ENCODE measurements around the gene CHCHD6. TPM values are rescaled to one million over a fixed set of nuclear protein-coding genes. Genes with fewer than 3 reads are reported as not detected.
A peak's percentile ranks its signal among the peaks of the same experiment; 100 is the strongest.

Gene CHCHD6
- polyA plus RNA-seq, 3 donors, result 16.0 to 23.8 (median 21.9) TPM

DNA sequence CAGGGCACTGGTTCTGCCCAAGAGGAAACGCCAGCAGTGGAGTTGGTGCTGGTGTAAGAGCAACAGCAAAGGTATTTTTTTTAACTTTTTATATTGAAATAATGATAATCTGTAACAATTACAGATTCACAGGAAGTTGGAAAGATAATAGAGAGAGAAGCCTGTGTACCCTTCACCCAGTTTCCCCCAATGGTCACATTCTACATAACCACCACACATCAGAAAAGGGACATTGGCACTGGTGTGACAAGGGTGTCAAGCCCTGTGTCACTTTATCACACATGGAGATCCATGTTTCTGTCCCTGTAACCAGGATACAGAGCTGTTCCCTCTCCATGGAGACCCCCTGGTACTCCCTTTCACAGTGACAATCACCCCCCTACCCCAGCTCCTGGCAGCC lies 269.8 kb downstream of the CHCHD6 start:
- no peak for DNase-seq

DNA sequence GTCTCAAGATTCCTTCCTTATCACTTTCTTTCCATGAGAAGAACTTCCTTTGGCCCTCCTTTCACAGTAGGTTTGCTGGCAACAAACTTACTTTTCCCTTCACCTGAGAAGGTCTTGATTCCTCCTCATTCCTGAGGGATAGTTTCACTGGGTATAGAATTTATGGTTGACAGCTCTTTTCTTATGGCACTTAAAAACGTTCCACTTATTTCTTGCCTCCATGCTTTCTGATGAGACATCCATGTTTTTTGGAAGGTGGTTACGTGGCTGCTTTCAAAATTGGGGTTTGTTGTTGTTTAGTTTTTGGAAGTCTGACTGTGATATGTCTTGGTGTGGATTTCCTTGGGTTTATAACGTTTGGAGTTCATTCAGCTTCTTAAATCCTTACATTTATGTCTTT lies 270.7 kb downstream of the CHCHD6 start:
- no peak for DNase-seq

DNA sequence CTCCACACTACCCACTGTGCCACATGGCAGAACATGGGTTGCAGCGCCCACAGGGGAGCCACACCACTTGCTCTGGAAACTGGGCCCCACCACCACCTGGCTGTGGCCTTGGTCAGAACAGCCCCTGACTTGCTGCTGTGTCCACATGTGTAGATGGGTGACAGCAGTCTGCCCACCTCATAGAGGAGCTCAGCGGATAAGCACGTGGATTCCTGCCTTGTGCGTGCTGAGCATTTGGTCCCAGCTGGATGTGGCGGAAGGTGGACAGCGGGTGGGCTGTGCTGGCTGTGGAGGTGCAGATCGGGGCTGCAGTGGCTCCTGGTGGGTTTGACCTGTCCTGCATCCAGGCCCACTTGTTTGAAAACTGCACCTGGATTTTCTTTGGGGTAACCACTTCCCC lies 272.9 kb downstream of the CHCHD6 start:
- no peak for DNase-seq

DNA sequence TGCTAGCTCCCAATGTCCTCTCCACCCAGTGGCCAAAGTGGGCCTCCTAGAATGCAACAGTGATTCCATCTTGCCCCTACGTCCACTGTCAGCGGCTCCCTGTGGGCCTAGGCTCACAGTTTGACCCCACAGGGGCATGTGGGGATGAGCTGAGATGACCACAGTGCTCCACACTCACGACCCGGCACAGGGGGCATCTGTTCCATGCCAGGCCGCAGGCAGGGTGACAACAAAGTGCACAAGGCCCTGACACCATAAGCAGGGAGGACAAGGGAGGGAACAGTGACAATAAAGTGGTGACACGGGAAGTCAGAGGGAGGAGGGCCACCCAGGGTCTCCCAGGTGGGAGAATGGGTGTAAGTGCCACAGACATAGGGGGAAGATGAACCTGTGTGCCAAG lies 273.8 kb downstream of the CHCHD6 start:
- no peak for DNase-seq

DNA sequence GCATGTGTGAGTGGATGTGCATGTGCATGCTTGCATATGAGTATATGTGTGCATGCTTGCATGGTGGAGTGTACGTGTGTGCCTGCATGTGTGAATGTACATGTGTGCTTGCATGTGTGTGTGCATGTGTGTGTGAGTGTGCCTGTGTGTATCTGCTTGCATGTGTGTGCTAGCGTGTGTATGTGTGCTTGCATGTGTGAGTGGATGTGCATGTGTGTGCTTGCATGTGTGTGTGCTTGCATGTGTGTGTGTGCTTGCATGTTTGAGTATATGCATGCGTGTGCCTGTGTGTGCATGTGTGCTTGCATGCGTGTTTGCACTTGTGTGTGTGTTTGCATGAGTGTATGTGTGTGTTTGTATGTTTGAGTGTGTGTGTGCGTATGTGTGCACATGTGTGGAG lies 274.3 kb downstream of the CHCHD6 start:
- no peak for DNase-seq

DNA sequence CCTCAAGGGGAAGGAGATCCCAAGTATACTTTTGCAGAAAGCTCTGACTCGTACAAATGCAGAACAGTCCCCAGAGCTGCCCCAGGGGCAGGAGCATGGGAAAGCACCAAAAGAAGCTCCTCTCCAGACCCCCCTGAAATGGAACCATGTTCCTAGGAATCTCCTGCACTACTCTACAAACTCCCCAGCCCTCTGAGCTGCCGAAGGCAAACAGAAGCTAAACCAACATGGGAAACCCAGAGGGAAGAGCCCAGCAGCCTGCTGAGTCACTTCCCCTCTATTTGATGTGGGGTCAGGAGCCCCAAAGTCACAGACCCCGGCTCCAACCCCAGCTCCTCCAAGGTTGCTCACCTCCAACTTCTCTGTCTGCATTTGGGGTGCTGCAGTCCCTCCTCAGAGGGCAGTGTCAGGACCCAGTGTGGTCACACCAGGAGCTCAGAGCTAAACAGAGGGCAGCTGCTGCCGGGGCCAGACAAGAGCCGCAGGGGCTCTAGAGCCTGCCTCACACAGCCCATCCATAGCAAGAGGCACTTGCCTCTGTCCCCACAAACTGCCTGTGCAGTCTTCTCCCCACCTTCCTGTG lies 275.1 kb downstream of the CHCHD6 start:
- no peak for DNase-seq

DNA sequence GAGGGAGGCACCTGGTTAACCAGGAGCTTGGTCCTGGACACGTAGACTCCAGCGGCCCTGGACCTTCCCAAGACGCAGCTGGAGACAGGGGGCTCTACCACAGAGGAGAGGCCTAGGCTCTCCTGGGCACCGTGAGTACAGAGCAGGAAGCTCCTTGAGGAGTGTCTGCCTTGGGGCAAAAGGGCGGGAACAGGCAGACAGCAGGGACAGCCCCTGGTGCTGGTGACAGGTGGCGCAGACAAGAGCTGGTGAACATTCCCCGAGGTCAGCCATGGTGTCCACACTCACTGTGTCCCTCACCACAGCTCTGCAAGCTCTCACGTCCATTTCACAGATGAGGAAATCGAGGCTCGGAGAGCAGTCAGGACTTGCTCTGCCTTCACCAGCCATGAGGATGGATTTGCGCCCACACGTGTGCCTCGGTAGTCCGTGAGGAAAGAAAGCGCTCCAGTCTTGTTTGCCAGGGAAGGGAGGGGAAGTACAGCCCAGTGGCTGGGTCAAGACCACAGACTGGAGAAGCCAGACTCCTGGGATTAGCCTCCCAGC lies 276.3 kb downstream of the CHCHD6 start:
- no peak for DNase-seq

DNA sequence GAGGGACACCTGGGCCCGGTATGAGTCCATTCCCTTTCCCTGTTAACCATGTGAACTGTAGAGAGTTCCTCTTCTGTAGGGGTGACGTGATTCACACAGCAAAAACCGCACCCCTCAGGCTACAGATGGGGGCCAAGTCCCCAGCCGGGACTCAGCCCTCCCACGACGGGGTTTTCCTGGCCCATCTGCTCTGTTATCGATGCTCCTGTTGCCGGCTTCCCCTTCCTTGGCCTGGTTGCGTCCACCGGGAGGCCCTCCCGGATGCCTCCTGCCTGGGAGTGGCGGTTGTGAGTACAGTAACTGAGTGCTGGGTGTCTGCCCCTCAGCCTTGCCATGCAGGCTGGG lies 278.1 kb downstream of the CHCHD6 start:
- DNase-seq, result no peak

DNA sequence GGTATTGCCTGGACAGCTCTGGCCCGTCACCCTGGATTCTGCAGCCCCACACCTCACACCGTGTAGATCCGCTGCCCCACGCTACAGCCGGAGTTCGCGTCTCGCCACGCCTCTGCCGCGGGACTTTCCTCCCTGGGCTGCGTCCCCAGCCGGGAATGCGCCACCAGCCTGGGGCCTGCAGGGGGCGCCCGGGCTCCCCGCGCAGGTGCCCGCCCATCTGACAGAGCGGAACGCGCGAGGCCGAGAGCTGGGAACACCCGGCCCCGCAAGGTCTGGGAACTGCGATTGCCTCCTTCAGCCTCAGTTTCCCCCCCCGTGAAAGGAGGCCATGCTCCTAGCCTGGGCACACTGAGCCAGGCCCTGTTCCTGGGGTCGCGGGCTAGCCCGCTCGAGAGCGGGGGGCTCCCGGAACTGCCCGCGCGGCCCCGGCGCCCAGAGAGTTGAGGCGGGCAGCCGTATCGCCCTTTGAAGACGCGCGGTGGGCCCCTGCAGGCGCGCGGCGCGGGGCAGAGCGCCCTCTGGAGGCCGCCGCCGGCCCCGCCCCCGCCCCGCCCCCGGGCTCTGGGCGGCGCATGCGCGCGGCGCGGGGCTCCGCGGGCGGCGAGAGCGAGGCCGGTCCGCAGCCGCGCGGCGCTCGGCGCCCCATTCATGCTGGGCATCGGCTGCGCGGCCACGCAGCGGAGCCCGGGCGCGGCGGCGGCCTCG lies 278.6 kb downstream of the CHCHD6 start, which contains the start of gene PLXNA1:
Gene PLXNA1, plus strand, starts transcription at position 645 of the 705 bp plus-strand sequence. CDS start 5,479 bp downstream, outside the sequence.
- DNase-seq, result peak; percentile 57

DNA sequence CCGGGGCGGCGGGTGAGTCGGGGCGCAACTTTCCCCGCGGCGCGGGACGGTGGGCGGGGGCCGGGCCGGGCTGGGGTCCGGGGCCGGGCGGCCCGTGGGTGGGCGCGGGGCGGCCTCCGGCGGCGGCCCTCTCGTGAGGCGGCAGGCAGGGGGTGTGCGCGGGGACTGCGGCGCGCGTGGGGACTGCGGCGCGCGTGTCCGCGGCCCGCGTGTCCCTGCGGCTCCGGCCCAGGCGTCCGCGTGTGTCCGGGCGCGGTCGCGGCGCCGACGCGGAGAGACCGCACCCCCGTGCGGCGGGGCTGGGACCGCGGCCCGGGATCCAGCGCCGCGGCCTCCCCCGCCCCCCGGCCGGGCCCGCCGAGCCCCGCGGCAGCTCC lies 279.2 kb downstream of the CHCHD6 start:
- no peak for DNase-seq

DNA sequence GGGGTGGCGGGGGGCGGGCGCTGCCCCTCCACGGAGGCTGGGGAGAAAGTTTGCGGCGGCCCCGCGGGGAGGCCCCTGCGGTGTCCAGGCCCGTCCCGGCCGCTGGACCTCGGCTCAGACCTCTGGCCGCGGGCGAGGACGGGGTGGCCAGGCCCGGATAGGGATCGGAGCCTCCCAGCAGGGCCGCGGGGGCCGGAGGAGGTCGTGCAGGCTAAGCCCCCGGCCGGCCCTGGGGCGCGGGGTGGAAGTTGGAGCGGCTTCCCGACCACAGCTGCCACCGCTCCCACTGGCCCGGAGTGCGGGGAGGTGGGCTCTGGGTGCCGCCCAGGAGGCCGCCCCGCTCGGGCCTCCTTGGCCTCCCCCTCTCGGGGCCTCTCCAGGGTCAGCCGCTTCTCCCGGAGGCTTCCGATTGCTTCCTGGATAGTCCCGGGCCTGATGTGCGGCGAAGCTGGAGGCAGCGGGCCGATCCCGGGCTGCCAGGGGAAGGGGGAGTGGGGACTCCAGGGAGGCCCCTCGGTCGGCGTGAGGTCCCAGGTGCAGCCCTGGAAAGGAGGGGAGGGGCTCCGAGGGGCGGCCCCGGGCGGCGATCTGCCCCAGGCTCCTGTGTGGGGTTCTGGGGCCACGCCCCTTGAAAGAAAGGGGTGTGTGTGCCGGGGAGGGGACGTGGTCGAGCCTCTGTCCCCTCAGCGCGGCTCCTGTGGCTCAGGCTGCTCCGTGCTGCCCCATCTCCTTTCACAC lies 279.8 kb downstream of the CHCHD6 start:
- DNase-seq, result peak; percentile 45

DNA sequence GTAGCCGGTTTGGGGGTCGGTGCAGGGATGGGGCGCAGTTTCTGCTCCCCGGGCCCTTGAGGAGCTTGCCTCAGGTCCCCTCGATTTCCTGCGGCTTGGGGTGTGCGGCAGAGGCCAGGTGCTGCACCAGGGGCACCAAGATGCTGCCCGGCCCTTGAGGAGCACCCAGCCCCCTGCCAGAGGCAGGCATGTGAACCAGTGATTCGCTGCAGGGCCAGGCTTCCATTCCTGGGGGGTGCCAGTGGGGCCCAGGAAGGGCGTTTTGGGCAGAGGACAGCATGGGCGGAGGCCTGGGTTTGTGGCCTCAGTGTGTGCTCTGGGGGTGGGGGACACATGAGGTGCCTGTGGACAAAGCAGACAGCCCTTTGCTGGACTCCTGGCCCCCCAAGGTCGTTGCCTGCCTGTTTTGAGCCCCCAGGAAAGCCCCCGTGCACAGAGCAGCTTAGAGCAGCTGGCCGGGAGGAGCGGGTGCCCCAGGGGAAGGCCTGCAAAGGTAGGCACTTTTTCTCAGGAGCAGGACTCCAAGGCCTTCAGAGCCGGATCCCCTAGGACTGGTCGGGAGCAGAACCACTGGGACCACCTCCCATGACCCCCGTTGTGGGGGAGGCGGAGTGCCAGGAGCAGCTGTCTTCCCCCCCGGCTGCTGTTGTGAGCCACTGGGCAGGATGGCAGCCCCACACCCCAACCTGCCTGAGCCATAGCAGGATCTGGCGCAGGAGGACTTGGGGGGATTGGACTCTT lies 280.5 kb downstream of the CHCHD6 start:
- DNase-seq, result no peak

DNA sequence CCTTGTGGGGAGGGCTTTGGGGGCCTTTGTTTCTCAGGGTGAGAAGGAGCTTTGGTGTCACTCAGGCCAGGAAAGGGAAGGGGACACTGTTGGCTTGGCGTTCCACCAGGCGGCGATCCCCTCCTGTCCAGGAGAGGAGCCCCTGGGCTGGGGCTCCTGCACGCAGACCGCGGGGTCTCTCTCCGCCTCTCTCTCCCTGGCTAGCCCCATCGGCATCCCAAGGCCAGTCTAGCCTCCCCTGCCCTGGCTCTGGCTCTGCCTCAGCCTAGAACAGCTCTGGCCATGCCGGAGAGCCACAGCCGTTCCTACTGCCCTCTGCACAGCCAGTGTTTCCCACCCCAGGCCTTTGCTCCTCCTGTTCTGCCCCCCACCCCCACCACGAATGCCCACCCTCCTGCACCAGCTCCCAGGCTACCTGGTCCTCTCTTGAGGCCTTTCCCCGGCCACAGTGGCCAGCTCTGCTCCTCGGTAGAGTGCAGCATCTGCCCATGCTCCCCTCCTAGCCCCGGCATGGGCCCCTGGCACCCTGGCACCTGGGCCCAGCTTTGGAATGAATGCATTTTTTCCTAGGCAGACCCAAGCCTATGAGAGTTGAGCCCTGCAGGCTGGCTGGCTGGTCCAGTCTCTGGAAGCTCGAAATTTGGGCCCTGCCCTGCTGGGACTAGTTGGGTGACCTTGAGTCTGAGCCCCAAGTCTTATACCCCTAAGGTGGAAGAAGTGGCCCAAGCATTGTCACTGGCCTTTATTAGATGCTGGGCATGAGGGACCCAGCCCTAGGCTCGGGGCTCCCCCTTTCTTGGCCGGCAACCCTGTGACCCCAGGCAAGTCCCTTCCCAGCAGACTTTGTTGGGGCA lies 281.3 kb downstream of the CHCHD6 start:
- DNase-seq, result no peak

DNA sequence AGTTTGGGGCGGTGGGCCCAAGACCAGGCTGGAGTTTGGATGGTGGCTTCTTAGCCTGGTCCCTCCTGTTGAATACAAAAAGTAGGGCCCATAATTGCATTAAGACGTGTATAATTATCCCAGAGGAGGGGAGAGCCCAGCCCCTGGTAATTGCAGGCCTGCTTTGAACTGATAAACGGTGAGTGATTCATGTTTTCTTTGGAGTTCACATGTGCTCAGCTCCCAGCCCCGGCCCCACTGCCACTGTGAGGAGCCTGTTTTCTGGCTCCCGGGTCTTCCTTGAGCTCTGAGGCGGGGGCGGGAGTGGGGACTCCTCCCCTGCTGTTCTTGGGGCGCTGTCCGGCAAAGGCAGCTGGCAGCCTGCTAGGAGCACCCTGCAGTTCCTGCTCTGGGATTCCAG lies 282.0 kb downstream of the CHCHD6 start:
- DNase-seq, result no peak

DNA sequence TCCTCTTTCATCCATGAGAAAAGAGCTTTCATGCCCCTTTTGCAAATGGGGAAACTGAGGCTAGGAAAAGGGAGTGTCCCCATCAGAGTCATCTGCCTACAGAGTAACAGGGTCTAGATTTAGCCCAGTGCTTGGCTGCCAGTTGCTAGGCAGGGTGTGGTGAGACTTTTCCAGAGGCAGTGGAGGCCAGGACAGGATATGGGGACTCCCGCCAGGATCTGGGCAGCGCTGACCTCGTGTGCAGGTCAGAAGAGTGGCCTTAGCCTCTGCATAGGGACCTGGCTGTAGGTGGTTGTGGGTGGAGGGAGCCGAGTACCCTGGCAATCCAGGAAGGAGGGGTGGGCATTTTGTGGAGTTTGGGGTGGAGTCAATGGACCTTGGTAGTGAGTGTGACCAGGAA lies 283.1 kb downstream of the CHCHD6 start:
- DNase-seq, result no peak

DNA sequence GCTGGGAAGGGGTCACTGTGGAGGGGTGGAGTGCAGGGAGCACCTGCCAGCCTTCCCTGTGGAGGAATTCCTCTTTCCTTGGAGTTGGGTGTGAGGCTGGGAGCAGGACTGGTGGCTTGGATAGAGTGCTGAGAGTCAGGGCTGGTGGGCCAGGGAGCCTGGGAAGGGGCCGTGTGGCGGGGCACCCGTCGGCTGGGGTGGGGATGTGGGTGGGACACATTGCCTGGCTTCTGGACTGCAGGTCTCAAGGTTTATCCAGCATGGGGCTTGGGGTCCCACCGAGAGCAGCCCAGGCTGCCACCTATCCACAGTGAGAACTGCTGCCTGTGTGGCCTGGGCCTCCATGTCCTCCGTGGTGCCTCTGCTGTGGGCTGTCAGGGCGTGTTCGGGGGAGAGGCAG lies 283.6 kb downstream of the CHCHD6 start:
- DNase-seq, result no peak

DNA sequence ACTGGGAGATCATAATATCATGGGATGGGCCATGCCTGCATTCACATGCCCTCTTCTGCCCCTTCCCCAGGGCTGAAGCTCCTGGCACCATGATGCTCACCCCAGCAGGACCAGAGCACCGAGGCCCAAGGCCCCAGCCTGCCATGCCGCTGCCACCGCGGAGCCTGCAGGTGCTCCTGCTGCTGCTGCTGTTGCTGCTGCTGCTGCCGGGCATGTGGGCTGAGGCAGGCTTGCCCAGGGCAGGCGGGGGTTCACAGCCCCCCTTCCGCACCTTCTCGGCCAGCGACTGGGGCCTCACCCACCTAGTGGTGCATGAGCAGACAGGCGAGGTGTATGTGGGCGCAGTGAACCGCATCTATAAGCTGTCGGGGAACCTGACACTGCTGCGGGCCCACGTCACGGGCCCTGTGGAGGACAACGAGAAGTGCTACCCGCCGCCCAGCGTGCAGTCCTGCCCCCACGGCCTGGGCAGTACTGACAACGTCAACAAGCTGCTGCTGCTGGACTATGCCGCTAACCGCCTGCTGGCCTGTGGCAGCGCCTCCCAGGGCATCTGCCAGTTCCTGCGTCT lies 284.5 kb downstream of the CHCHD6 start:
- no peak for DNase-seq

DNA sequence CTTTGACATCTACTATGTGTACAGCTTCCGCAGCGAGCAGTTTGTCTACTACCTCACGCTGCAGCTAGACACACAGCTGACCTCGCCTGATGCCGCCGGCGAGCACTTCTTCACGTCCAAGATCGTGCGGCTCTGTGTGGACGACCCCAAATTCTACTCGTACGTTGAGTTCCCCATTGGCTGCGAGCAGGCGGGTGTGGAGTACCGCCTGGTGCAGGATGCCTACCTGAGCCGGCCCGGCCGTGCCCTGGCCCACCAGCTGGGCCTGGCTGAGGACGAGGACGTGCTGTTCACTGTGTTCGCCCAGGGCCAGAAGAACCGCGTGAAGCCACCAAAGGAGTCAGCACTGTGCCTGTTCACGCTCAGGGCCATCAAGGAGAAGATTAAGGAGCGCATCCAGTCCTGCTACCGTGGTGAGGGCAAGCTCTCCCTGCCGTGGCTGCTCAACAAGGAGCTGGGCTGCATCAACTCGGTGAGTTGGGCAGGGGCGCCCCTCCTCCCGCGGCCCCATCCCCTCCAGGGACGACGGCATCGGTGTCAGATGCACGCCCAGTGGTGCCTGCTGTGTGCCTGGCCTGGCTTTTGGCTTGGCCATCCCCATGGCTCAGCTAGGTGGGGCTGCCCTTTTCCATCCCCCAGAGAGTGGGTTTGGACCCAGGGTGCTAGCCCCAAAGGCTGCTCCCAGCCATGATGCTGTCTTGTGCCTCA lies 285.4 kb downstream of the CHCHD6 start:
- DNase-seq, result no peak

DNA sequence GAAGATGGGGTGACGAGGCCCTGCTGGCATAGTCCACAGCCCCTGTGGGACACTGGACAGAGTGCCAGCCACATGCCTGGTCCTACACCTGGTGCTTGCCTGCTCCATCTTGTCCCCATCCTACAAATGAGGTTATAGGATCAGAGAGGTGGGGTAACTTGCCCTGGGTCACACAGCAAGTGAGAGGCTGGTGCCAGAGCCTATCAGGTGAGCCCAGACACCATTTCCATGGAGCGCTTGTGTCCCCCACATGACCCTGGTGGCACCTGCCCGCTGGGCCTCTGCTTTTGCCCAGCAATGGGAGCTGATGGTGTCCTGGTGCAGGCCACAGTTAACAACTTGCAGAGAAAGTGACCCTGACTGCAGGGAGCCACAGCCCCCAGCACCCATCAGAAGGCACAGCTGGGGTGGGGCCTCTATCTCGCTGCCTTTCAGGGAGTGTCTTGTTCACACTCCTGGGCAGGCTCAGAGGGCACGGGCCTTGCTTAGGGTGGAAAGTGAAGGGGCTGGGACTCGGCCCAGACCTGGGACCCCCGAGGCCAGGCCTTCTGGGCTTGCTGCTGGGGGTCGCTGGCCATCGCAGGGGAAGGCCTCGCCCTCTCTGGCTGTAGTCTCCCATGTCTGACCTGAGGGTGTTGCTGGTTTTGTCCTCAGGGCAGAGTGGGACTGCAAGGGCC lies 286.1 kb downstream of the CHCHD6 start:
- no peak for DNase-seq

DNA sequence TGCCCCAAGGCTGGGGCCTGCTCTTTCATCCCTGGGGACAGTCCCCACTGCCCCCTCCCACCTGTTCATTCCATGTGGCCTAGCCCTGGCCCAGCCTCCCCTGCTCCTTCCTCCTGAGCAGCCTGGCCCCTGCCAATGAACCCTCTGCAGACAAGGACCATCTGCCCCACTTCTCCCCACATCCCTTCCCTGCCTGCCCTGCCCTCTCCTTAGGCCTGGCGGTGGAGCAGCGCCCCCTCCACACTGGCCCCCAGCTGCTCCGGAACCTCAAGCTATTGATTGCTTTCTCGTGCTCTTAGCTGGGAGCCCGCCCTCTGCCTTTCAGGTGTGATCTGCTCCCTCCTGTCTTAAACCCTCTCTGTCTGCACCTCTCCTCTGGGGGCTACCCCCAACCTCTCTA lies 286.9 kb downstream of the CHCHD6 start:
- DNase-seq, result no peak
